ENCODE data around the gene CEBPG. TPM values are rescaled to one million over a fixed set of nuclear protein-coding genes. Genes with fewer than 3 reads are reported as not detected.
A peak's percentile ranks its signal among the peaks of the same experiment; 100 is the strongest.

Gene CEBPG
- 10 to 100 TPM; 30.0 to 31.4 TPM for total RNA-seq

DNA sequence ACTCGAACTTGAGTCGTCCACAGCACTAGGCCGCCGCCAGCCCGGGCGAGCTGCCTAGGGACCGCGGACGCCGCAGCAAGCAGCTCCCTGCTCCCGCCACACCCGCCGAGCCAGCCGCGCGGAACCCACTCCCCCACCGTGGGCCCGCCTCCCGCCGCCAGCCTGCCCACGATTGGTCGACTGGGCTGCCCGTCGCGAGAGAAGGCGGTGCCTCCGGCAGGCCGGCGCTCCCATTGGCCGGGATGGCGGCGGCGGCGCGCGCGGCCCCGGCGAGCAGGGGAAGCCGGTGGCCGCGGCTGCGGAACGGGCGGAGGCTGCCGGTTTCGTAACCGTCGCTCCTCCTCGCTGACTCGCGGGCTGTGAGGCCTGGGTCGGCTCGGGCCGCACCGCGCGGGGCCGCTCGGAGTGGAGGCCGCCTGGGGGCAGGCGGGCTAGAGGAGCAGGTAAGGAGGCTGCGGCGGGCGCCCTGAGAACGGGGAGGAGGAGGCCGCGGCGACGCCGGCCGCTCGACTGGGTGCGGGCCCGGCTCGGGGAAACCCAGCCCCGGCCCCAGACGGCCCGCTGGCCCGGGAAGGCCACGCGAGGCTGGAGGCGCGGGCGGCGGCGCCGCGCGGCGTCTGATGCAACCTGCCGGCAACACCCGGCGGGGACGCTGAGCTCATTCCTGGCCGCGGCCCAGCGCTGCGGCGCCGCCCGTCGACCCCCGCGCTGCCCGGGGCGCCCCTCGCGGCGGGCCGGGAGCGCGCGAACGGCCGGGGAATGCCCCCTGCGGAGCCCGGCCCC is at the start of gene CEBPG:
TSS of gene CEBPG (plus strand) at position 257 of the 783 bp plus-strand sequence. CDS start 5,531 bp downstream, outside the sequence.
- Mint-ChIP-seq H3K4me1 (peaks cover 49% of the 10 kb centered on the region), H3K4me3 (peak within 1 kb of the TSS; percentile 88), H3K36me3 (ENCODE audit: low read depth) (peaks cover 30% of the 10 kb centered on the region), H3K27ac (peak within 1 kb of the TSS; percentile 82), H3K9me3 (no peaks in the 10 kb centered on the region), H3K27me3 (no peaks in the 10 kb centered on the region)
- ChIA-PET POLR2A (interaction anchor here (0.6 to 5.9 kb wide), 16 partner anchors 9 to 990 kb away, joined by 3 to 46 read pairs (median 4); partner anchors contain the start of genes CEP89, FAAP24, KCTD15 and LSM14A), CTCF (interaction anchor here (1.0 to 4.3 kb wide), 5 partner anchors 12 to 404 kb away, joined by 3 to 13 read pairs (median 5); no protein-coding TSS in a partner anchor)
- DNase-seq: peak; percentile 95

DNA sequence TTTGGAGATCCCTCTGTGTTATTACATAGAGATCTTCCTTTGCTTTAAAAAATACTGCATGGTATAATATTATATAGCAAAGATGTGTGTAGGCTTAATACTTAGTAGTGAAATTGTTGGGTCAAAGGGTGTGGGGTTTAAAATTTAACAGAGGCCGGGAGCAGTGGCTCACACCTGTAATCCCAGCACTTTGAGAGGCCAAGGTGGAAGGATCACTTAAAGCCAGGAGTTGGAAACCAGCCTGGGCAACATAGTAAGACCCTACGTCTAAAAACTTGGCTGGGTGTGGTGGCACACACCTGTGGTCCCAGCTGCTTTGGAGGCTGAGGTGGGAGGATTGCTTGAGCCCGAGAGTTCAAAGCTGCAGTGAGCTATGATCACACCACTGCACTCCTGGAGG is 48.9 kb upstream of the CEBPG start:
- POLR2A ChIA-PET: no interaction called here
- CTCF ChIA-PET: interaction anchor here (0.7 kb wide), 1 partner anchor 801 kb away, joined by 3 read pairs; no protein-coding TSS in a partner anchor
- H3K9me3 Mint-ChIP-seq: no peaks in the 10 kb centered on the region
- H3K27me3 Mint-ChIP-seq: peaks cover 12% of the 10 kb centered on the region
- no peak overlapping the region for H3K4me3 Mint-ChIP-seq
- H3K27ac Mint-ChIP-seq: no peak overlapping the region
- no peaks in the 10 kb centered on the region for H3K4me1 Mint-ChIP-seq
- no peaks in the 10 kb centered on the region for H3K36me3 Mint-ChIP-seq (ENCODE audit: low read depth)
- DNase-seq: no peak

DNA sequence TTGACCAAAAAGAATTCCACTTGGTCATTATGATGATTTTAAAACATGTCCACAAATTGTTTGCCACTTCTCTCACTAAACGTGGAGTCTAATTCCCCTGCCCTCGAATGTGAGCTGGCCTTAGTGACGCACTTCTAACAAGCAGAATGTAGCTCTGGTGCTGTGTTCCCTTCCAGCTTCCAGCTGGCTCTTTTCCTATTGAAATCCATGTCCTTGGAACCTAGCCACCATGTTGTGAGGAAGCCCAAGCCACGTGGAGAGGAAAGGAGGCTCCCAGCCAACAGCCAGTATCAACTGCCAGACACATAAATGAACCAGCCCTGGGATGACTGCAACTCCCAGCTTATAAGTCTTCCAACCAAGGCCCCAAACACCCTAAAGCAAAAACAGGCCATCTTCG is 47.6 kb upstream of the CEBPG start:
- Mint-ChIP-seq H3K9me3 (no peaks in the 10 kb centered on the region), H3K27ac (no peak overlapping the region), H3K4me3 (no peak overlapping the region), H3K27me3 (peaks cover 9% of the 10 kb centered on the region), H3K36me3 (ENCODE audit: low read depth) (no peaks in the 10 kb centered on the region), H3K4me1 (no peaks in the 10 kb centered on the region)
- DNase-seq: no peak
- CTCF ChIA-PET: no interaction called here
- POLR2A ChIA-PET: no interaction called here

DNA sequence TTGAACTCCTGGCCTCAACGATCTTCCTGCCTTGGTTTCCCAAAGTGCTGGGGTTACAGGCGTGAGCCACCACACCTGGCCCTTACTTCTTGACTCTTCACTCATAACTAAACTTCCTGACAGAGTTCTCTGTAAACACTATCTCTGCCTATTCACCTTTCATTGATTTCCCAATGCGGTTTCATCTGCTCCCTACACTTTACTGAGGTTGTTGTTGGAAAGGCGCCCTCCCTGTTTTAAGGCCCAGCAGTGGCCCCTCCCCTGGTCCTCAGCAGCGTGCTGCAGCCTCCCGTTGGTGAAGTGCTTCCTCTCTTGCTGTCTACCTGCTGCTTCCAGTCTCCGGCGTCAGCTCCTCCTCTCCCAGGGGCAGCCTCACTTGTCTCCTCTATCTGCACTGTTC is 44.4 kb upstream of the CEBPG start:
- POLR2A ChIA-PET: no interaction called here
- Mint-ChIP-seq H3K4me3 (no peak overlapping the region), H3K36me3 (ENCODE audit: low read depth) (no peaks in the 10 kb centered on the region), H3K27me3 (peaks cover 6% of the 10 kb centered on the region), H3K27ac (no peak overlapping the region), H3K9me3 (no peaks in the 10 kb centered on the region), H3K4me1 (no peaks in the 10 kb centered on the region)
- CTCF ChIA-PET: no interaction called here
- DNase-seq: no peak

DNA sequence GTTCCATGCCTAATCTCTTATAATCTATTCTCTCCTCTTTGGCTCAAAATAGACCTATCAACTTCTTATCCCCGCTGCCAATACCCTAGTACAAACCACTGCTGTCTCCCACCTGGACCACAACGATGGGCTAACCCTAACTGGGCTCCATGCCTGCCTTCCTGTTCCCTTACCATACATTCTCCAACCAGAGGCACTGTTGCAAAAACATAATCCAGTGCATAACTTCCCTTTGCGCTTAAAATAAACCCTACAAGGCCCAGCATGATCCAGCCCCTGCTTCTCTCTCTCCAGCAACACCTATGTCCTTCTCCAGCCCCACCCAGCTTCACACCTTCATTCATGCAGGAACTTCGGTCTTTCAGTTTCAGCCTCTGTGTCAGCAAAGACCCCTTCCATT is 43.8 kb upstream of the CEBPG start:
- no peaks in the 10 kb centered on the region for H3K9me3 Mint-ChIP-seq

DNA sequence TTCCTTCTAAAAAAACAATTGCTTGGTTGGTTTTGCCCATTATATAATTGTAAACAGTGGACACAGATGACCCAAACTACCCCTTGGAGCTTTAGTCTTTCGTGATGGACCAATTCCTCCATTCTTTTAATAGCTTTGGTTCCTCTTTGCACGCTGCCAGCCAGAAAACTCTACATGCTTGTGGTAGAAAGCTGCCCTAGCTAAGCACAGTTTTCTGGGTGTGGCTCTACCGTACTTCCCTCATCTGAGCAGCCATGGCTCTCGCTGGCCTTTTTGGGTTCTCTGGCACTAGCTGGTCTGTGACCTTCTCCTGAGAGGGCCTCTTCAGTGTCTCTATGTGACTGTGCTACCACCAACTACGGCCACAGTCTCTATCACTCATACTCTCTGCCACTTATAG is 41.3 kb upstream of the CEBPG start:
- no peaks in the 10 kb centered on the region for H3K9me3 Mint-ChIP-seq
- peaks cover 6% of the 10 kb centered on the region for H3K27me3 Mint-ChIP-seq
- no peak overlapping the region for H3K4me3 Mint-ChIP-seq
- CTCF ChIA-PET: no interaction called here
- DNase-seq: no peak
- no peak overlapping the region for H3K27ac Mint-ChIP-seq
- H3K4me1 Mint-ChIP-seq: no peaks in the 10 kb centered on the region
- H3K36me3 Mint-ChIP-seq (ENCODE audit: low read depth): no peaks in the 10 kb centered on the region
- POLR2A ChIA-PET: no interaction called here

More for the DNA sequence above, 43.8 kb upstream of the CEBPG start:
- Mint-ChIP-seq H3K27ac (no peak overlapping the region), H3K4me3 (no peak overlapping the region), H3K36me3 (ENCODE audit: low read depth) (no peaks in the 10 kb centered on the region), H3K4me1 (no peaks in the 10 kb centered on the region), H3K27me3 (peaks cover 6% of the 10 kb centered on the region)
- ChIA-PET CTCF (no interaction called here), POLR2A (no interaction called here)
- no peak for DNase-seq

DNA sequence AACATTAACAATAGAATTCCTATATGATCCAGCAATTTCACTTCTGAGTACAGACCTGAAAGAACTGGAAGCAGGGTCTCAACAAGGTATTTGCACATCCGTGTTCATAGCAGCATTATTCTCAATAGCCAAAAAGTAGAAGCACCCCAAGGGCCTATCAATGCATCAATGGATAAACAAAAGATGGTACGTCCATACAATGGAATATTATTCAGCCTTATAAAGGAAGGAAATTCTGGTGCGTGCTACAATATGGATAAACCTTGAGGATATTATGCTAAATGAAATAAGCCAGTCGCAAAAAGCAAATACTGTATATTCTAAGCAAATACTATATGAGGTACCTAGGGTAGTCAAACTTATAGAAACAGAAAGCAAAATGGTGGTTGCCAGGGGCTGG is 40.4 kb upstream of the CEBPG start:
- no peak overlapping the region for H3K27ac Mint-ChIP-seq
- ChIA-PET CTCF (interaction anchor here (0.6 kb wide), 1 partner anchor 11 kb away, joined by 3 read pairs; no protein-coding TSS in a partner anchor), POLR2A (no interaction called here)
- H3K36me3 Mint-ChIP-seq (ENCODE audit: low read depth): no peaks in the 10 kb centered on the region
- H3K27me3 Mint-ChIP-seq: peaks cover 9% of the 10 kb centered on the region
- H3K9me3 Mint-ChIP-seq: no peaks in the 10 kb centered on the region
- H3K4me3 Mint-ChIP-seq: no peak overlapping the region
- no peak for DNase-seq
- no peaks in the 10 kb centered on the region for H3K4me1 Mint-ChIP-seq

DNA sequence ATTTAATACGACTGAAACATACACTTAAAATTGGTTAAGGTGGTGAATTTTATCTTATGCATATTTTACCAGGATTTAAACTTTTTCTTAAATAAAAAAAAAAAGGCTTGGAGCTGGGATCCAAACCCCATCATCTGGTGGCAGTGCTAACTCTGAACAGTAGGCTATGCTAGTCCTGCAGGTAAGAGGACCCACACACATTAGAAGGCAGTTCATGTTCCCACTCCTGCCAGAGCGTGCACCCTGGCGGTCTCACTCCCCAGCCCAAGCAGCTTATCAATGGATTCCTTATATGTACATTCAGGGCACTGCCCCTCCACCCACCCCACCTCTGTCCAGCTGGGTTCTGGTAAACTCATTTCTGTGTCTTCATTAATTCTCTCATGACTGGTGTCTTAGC is 39.9 kb upstream of the CEBPG start:
- ChIA-PET CTCF (interaction anchor here (0.6 kb wide), 1 partner anchor 11 kb away, joined by 3 read pairs; no protein-coding TSS in a partner anchor), POLR2A (no interaction called here)
- Mint-ChIP-seq H3K27ac (no peak overlapping the region), H3K27me3 (peaks cover 7% of the 10 kb centered on the region), H3K36me3 (ENCODE audit: low read depth) (no peaks in the 10 kb centered on the region), H3K4me3 (no peak overlapping the region), H3K9me3 (no peaks in the 10 kb centered on the region), H3K4me1 (no peaks in the 10 kb centered on the region)
- DNase-seq: no peak

DNA sequence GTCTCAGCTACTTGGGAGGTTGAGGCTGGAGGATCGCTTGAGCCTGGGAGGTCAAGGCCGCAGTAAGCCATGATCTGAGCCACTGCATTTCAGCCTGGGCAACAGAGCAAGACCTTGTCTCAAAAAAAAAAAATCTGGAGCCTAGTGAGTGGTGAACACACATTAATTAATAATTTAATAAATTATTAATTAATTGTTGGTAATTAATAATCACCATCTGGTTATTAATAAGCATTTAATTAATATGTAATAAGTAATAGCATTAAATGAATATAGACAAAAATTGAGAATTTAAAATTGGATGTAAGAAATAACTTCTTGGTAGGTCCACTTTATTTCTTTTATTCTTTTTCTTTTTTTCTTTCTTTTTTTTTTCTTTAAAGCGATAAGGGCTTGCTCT is 39.2 kb upstream of the CEBPG start:
- no peaks in the 10 kb centered on the region for H3K36me3 Mint-ChIP-seq (ENCODE audit: low read depth)
- no peak overlapping the region for H3K27ac Mint-ChIP-seq
- no peak for DNase-seq
- POLR2A ChIA-PET: no interaction called here
- peaks cover 13% of the 10 kb centered on the region for H3K27me3 Mint-ChIP-seq
- no peak overlapping the region for H3K4me3 Mint-ChIP-seq
- no peaks in the 10 kb centered on the region for H3K9me3 Mint-ChIP-seq
- H3K4me1 Mint-ChIP-seq: no peaks in the 10 kb centered on the region
- CTCF ChIA-PET: no interaction called here

DNA sequence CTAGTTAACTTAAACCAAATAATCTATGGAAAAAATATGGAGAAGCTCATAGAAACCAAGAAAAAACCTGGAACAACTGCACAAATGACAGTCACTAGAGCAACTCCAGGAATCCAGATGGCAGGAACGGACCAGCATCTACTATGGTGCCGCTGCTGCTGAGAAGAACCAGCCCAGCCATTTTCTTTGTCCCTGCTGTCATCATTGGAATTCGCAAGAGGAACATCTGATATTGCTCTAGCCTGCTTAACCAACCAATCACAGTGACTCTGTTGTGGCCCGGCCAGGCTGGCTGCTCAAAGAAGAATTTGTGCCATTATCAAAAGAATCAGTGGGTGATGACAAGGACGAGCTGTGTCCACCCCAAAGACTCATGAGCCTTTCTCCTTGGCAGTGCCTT is 38.1 kb upstream of the CEBPG start:
- ChIA-PET CTCF (no interaction called here), POLR2A (no interaction called here)
- Mint-ChIP-seq H3K9me3 (no peaks in the 10 kb centered on the region), H3K27ac (no peak overlapping the region), H3K27me3 (peaks cover 16% of the 10 kb centered on the region), H3K4me3 (no peak overlapping the region), H3K4me1 (no peaks in the 10 kb centered on the region), H3K36me3 (ENCODE audit: low read depth) (no peaks in the 10 kb centered on the region)
- no peak for DNase-seq

DNA sequence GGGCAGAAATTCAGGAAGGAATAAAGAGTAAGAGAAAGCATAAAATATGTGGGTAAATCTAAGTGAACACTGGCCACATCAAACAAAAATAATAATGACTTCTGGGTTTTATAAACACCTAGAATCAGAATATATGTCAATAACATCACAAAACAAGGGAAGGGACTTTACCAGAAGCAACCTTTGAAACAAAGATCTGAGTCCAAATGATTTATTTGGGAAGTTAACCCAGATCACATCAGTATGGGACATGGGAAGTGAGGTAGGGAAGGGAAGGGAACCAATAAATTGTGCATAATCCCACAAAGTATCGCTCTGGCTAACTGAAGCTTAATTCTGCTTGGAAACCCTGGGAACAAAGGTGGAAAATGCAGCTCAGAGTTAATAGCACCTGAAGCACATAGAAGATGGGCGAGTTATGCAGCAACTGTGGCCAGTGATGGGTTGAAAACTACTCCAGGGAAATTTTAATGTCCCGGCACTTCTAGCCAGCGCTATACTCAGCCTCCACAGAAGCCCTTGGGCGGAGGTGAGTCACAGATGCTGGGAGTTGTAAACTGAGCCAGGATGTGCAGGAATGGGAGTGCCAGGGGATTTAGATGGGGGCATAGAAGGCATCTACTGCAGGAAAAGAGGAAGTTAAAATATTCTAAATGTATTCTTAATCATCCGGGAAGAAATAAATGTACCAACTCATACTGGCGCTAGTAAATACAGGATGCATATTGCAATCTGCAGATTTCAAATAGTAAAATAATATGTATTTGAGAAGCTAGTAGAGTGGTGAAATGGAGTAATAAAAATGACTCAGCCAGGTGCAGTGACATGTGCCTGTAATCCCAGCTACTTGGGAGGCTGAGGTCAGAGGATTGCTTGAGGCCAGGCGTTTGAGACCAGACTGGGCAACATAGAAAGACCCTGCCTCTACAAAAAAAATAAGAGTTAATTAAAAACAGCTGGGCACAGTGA is 34.2 kb upstream of the CEBPG start:
- DNase-seq: no peak
- no peaks in the 10 kb centered on the region for H3K9me3 Mint-ChIP-seq
- H3K4me1 Mint-ChIP-seq: no peaks in the 10 kb centered on the region
- H3K27ac Mint-ChIP-seq: no peak overlapping the region
- H3K4me3 Mint-ChIP-seq: no peak overlapping the region
- H3K36me3 Mint-ChIP-seq (ENCODE audit: low read depth): no peaks in the 10 kb centered on the region
- H3K27me3 Mint-ChIP-seq: peaks cover 38% of the 10 kb centered on the region
- POLR2A ChIA-PET: no interaction called here
- CTCF ChIA-PET: no interaction called here

DNA sequence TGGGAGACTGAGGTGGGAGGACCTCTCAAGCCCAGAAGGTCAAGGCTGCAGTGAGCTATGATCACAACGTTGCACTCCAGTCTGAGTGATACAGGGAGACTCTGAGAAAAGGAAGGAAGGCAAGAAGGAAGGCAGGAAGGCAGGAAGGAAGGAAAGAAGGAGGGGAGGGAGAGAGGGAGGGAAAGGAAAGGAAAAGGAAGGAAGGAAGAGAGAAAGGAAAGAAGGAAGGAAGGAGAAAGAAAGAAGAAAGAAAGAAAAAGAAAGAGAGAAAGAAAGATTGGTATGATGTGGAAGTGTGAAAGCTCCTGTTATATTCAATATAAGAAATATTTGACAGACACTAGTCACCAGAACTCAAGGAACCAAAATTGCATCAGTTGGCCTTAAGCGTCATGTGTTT is 32.5 kb upstream of the CEBPG start:
- H3K27me3 Mint-ChIP-seq: peaks cover 46% of the 10 kb centered on the region
- H3K4me3 Mint-ChIP-seq: no peak overlapping the region
- CTCF ChIA-PET: interaction anchor here (0.6 kb wide), 1 partner anchor 30 kb away, joined by 3 read pairs; no protein-coding TSS in a partner anchor
- H3K27ac Mint-ChIP-seq: no peak overlapping the region
- no peak for DNase-seq
- no peaks in the 10 kb centered on the region for H3K4me1 Mint-ChIP-seq
- POLR2A ChIA-PET: interaction anchor here (0.7 kb wide), 1 partner anchor 41 kb away, joined by 3 read pairs; no protein-coding TSS in a partner anchor
- no peaks in the 10 kb centered on the region for H3K9me3 Mint-ChIP-seq
- no peaks in the 10 kb centered on the region for H3K36me3 Mint-ChIP-seq (ENCODE audit: low read depth)

DNA sequence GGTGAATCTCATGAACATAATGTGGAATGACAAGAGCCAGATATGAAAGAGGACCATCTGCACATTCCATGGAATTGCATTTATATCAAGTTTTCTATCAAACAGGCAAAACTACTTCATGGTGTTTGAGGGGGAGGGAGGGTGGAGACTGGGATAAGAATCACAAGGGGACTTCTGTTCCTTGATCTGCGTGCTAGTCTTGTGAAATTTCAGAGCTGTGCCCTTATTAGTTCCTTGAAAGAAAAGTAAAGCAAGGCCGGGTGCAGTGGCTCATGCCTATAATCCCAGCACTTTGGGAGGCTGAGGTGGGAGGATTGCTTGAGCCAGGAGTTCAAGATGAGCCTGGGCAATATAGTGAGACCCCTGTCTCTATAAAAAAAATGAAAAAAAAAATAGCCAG is 30.2 kb upstream of the CEBPG start:
- Mint-ChIP-seq H3K9me3 (no peaks in the 10 kb centered on the region), H3K36me3 (ENCODE audit: low read depth) (no peaks in the 10 kb centered on the region), H3K27me3 (peaks cover 44% of the 10 kb centered on the region), H3K27ac (no peak overlapping the region), H3K4me1 (no peaks in the 10 kb centered on the region), H3K4me3 (no peak overlapping the region)
- DNase-seq: no peak
- CTCF ChIA-PET: no interaction called here
- POLR2A ChIA-PET: interaction anchor here (1.2 kb wide), 1 partner anchor 168 kb away, joined by 3 read pairs; no protein-coding TSS in a partner anchor

All from activated CD4-positive, alpha-beta memory T cell treated with anti-CD3 and anti-CD28 coated beads, Interleukin-2, amount 10 ng/mL, durations not matched to agents 7 days and 5 days (primary cell).